Stimulated activated CD4-positive, alpha-beta T cell treated with anti-CD3 and anti-CD28 coated beads, Interleukin-4, amount 100 ng/mL, for 4 hours (primary cell): ENCODE data around the gene RPRML.

Experiments used
- DNase-seq, 2 experiments: peaks; one replicate each; pipeline ENCODE4 v3.0.0-alpha.2; 2020

RPRML gene

GRCh38 chr17:46943501-46944393 lies 35.3 kb downstream of the RPRML start:
- DNase-seq: no peak

- no peak for DNase-seq
Measured at GRCh38 chr17:46943218-46943500, 35.9 kb downstream of the RPRML start.

- DNase-seq: peak; percentile 25 to 43
Measured at GRCh38 chr17:46942441-46943217, 36.4 kb downstream of the RPRML start.

GRCh38 chr17:46940692-46941404 lies 38.2 kb downstream of the RPRML start:
- DNase-seq: peak; percentile 57 to 62

- no peak for DNase-seq
Measured at GRCh38 chr17:46935658-46936266, 43.3 kb downstream of the RPRML start.

GRCh38 chr17:46931596-46931995 lies 47.5 kb downstream of the RPRML start:
- no peak for DNase-seq

- DNase-seq: no peak
Measured at GRCh38 chr17:46930051-46930450, 49.0 kb downstream of the RPRML start.

GRCh38 chr17:46929413-46929812 lies 49.6 kb downstream of the RPRML start:
- DNase-seq: no peak

- DNase-seq: no peak
Measured at GRCh38 chr17:46928467-46929261, 50.4 kb downstream of the RPRML start.
